Myocyte (in vitro differentiated cells): Measurements from ENCODE around the gene KCNJ4. TPM values are rescaled to one million over a fixed set of nuclear protein-coding genes. Genes with fewer than 3 reads are reported as not detected.

Experiments
- DNase-seq: peaks from one replicate; pipeline ENCODE4 v3.0.0-alpha.2; 2012; ENCODE audit warnings: low read depth
- polyA plus RNA-seq: library from polyadenylated mRNA; unstranded; fragments of >200 nt; gene quantifications from one replicate; pipeline ENCODE4 v1.2.1, GENCODE V29; 2012; ENCODE audit warnings: missing spikeins
- total RNA-seq: library from RNA; depleted of rRNA; stranded (reverse); fragments of >200 nt; gene quantifications from 2 replicates; pipeline ENCODE4 v1.2.3, GENCODE V29; 2014

The KCNJ4 gene
- total RNA-seq = 0.05 TPM in 1 of 2 replicates, not detected in the other
- not detected for polyA plus RNA-seq

DNA sequence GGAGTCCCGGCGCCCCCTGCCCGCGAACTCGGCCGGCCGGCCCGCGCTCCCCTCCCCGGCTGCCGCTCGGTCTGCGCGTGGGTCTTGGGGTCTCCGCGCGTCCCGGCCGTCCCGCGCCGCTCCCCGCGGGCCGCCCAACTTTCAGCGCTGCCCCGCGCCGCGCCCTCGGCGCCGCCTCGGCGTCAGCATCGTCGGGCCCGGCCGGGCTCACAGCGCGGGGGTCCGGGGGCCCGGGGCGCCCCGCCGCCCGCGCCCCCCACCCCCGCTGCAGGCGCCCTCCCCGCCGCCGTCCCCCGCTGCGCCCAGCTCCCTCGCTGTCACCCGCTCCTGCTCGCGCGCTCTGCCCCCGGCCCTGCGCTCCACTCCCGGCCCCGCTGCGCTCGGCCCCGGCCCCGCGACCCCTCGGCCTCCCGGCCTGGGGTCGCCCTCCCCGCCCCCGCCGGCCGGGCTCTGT, at the start of gene KCNJ4:
Gene KCNJ4, minus strand, starts transcription at position 124 of the 454 bp plus-strand sequence. CDS start 27,067 bp downstream, outside the sequence.
- DNase-seq = no peak

DNA sequence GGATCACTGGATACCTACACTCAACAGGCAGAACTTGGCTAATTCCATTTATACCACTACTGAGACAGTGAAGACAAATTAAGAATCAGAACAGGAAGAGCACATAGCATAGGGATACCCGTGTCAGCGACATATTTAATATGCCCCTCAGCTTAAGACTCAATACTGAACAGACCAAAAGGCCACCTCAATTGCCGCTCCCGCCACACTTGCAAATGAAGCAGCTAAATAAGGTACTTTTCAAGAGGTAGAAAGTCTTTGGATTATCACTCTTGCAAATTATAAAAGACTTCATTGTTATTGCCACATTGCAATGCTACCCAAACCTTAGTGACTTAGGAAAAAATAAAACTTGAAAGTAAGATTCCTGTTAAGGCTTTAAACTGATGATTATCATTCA, 48.0 kb upstream of the KCNJ4 start:
- no peak for DNase-seq

DNA sequence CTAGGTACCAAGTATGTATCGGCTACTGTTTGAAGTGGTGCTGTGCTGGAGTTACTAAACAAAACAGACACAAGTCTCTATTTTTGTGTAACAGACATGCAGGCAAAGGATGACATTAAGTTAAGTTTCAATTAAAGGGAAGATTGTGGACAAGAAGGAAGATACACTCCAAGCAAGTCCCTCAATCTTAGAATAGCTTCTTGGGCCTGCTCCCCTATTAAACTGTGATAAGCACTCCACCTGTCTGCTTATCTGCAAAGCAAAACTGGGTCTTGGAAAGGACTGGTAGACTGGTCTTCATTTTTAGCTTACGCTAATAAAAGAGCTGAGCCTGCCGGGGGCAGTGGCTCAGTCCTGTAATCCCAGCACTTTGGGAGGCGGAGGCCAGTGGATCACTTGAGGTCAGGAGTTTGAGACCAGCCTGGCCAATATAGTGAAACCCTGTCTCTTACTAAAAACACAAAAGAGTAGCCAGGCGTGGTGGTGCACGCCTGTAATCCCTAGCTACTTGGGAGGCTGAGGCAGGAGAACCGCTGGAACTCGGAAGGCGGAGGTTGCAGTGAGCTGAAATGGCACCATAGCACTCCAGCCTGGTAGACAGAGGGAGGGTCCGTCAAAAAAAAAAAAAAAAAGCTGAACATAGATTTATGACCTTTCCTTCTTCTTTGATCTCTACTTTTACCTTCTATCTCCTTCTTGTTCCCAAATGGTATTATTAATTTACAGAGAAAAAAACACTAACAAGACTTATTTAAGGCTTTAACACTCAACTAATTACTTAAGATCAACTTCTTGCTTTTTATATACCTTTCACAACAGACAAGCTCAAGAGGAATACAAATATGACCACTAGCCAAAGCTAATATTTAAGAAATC, 47.0 kb upstream of the KCNJ4 start:
- no peak for DNase-seq

DNA sequence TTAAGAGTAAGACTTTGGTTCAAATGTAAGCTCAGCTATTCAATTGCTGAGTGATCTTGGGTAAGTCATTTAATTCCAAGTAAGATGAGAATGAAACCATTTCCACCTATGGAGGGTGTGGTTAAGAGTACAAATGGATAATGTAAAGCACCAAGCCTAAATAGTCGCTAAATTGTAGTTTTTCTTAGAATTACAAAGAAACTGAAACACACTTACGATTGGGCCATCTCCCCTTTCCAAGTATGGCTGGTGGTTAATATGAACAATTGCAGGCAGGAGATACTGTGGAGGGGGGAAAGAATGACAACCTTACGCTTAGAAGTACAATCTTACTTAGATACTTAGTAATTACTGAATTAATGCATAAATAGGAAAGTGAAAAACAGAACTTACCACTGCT, 42.9 kb upstream of the KCNJ4 start:
- DNase-seq = no peak

DNA sequence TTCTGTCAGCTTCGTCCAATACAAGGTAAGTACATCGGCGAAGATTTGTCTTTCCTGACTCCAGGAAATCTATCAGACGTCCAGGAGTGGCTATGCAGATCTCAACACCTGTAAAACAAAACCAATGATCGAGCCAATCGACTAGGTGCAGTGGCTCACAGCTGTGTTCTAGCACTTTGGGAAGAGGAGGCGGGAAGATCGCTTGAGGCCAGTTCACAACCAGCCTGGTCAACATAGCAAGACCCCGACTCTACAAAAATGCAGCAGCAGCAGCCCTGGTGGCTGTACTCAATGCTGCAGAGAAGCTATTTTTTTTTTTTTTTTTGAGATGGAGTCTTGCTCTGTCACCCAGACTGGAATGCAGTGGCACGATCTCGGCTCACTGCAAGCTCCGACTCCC, 39.9 kb upstream of the KCNJ4 start:
- DNase-seq = no peak

DNA sequence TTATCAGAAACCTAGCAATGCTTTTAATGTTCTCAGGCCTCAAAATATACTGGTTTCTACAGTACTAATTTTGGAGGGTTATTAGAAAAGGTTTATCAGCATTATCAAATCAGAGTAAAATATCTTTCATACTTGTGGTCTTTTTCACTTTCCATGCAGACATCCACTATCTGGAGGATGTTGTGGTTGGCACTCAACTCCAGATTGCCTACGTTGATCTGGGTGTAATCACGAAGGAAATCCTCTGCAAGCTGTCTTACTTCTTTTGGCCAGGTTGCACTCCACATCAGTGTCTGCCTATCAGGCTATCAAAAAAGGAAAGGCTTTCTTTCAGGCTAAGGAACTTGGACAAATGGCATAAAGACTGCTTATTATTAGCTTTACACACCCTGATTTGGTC, 39.5 kb upstream of the KCNJ4 start:
- no peak for DNase-seq

DNA sequence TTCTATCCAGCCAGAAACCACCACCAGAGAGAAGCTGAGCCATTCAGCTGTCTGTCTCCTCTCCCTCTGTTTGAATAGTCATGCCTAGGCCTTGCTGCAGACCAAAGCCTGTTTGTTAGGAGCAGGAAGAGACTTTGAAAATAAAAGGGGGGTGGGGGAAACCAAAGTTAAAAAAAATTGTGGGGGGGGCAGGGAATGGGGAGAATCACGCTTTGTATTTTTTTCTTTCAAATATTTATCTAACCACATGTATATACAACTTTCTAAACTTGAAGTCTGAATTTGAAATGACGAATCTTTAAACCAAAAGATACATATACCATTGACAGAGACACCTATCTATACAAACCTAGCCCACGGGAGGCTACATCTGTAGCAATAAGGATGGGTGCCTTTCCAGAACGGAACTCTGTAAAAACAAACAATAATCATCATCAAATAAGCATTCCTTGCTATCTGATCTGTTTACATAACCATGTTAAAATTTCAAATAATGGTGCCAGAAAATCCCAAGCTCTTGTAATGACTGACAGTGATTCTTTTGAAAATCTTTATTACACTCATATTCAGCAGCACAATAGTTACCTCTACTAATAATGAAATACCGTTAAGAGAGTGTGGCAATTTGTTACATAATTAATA, 36.8 kb upstream of the KCNJ4 start:
- DNase-seq = no peak

DNA sequence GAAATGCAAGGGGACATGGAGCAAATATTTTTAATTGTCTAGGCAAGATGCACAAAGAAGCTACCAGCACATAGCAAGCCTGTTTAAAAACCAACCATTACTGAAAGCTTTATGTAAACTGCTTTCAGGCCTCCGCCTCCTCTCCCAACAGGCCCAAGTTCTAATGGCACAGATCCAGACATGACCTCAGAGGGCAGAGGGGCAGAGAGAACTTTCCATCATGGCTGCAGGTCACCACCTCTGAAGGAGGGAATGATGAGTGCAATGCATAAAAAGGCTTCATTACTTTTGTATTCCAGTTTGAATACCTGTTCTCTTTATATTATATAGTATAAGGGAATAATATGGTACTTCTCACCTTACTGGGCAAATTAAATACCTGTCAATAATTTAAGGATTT, 35.9 kb upstream of the KCNJ4 start:
- DNase-seq = peak; percentile 53

DNA sequence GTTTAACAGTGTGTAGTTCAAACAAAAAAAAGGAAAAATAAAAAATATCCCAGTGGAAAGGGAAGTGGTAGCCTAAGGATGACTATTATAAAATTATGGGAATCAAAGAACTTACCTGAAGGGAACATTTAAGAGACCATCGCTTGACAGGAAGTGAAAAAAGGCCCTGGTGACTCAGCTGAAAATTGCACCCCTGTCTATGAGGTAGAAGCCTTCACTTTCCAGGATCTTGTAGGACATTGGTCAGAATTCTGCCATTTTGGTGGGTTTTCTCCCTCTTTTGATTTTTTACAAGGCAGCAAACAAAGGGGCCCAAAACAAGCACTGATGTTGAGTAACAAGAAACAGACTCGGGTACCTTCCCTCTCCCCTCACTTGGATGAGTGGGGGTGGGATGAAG, 35.5 kb upstream of the KCNJ4 start:
- no peak for DNase-seq

DNA sequence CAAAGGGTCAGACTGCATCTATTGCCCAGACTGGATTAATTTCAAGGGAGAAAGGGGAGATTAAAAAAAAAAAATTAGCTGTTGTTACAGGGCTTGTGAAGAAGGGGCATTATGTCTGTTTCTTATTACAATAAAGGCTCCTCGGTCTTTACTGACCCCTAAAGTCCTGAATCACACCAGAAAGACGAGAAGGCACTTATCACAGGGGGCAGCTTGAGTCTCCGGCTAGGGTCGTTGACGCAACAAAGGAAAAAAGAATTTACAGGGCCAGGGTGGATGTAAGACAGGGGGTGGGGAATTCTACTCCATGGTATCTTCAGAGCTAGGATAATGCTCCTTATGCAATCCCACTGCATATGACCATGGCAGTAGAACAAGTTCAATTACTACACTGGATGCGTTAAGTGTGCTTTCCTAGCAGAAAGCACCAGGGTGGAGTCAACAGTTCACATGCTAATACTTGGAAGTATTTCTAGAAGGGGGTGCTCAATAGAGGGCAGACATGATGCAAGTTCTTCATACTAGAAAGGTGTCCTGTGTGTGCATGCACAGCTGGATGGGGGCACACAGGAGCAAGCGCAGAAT, 34.7 kb upstream of the KCNJ4 start:
- no peak for DNase-seq

DNA sequence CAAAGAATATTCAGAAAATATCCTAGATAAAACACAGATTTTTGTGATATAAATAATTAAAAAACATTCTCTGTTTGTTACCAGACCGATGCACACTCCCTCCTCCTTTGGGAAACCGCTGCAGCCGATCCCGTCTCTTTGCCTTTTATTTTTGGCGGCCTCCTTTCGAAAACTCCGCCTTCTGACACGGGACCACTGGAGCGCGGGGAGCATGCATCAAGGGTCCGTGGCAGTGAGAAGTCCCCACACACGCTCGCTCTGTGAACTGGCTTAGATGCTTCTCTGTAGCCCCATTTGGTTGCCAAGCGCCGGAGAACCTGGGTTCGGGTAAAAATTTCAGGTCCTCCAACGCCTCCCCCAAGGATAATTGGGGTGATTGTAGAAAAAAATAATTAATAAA, 34.1 kb upstream of the KCNJ4 start:
- DNase-seq = no peak

DNA sequence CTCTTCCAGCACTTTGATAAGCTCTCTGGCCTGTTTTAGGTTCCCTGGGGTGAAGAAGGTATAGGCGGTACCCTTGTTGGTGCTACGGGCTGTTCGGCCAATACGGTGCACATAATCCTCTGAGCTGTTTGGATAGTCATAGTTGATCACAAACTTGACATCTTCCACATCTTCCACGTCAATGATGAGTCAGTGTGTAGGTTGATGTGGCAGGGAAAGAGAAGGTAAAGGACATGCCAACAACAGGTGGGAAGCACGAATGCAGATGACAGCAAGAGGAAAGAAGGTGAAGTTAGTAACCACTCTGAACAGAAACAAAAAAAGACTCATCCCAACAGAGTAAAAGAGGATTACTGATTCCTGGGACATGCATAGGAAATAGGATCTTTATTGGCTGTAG, 32.9 kb upstream of the KCNJ4 start:
- DNase-seq = no peak

DNA sequence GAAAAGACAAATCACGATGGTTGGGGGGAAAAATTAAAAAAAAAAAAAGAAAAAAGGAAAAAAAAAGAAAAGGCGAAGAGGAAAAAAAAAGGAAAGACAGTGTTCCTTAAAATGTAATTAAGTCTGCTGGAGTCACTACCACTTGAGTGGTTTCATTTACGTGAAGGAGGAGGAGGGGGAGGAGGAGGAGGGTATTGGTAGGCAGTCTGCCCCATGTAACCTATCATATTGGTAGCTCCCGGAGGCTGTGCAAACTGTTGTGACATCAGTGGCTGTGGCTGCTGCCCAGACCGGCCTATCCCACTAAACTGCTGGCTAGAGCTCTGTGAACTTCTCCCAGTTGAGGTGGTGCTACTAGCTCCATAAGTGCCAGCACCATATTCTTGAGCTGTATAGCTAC, 30.8 kb upstream of the KCNJ4 start:
- no peak for DNase-seq

DNA sequence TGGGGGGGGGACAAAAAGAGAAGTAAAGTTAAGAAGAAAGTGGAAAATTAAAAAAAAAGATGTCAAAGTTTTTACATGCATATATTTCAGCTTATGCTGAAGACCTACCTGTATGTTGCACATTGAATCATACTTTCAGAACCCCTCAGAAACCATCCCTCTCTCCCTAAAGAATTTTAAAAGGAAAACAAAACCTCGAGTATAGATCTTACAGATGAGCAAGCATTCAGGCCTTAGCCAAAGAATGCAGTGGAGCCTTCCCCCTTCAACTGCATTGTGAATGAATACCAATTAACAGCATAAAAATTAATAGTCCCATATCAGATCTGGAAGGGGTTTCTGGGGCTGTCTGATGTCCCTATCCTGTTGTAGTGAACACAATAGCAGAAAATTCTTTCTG, 29.2 kb upstream of the KCNJ4 start:
- no peak for DNase-seq

DNA sequence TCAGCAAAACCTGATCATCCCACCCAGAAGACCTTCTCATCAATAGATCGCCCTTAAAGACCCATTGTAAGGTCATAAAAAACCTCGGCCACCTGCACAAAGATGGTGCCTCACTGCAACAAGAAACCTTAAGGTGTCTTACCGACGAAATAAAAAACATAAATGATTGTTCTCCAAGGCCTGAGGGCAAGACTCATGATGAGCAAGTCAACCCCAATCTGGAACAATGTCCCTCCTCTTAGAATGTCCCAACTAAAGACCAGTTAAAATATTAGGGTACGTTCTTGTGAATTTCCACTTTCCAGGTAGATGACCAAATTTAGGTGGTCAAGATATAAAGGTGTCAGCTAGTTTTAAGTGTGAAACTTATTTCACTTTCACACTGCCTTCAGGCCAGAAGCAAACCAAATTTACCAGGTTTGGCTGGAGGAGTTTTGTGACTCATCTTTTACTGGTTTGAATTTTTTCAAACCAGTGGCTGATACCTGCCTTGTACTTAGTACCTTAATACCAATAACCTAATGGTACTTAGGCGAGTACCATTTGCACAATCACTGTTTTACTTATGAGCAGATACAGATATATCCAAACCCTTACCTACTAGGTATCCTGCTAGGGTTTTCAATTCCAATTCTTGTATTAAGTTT, 27.8 kb upstream of the KCNJ4 start:
- no peak for DNase-seq

DNA sequence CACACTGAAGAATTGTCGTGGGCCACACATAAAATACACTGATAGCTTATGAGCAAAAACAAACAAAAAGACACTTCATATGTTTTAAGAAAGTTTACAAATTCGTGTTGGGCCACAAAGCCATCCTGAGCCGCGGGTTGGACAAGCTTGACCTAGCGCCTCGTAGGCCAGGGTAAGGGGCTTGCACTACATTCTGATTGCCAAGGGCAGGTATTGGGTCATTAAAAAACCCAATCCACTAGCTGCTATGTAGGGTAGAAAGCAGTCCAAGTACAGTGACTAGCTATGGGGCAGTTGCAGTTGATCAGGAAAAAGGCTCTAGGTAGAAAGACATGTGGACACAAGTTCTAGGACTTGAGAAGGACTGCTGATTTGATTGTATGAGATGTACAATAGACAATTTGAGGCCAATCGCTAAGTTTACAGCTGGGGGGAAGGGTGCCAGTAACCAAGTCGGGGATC, 26.9 kb upstream of the KCNJ4 start:
- DNase-seq = no peak

DNA sequence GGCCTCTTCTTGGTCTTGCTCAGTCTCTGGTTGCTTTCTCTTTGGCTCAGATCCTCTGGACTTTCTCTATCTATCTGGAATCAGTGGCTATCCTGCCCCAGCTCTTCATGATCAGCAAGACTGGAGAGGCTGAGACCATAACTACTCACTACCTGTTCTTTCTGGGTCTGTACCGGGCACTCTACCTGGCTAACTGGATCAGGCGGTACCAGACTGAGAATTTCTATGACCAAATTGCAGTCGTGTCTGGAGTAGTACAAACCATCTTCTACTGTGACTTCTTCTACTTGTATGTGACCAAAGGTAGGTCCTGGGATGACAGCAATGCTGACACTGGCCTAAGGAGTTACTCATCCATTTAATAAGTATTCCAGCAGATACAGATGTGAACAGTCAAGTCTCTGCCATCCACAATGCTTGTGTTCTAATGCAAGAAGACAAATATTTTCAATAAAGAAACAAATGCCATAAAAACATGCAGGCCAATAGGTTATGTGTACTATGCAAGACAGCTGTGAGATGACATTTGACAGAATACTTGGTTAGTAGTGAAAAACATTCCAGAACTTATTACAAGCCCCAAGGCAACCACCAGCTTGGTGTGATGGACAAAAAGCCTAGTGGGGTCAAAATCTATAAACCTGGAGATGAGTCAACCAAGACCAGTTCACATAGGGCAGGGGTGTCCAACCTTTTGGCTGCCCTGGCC, 26.3 kb upstream of the KCNJ4 start:
- DNase-seq = no peak

DNA sequence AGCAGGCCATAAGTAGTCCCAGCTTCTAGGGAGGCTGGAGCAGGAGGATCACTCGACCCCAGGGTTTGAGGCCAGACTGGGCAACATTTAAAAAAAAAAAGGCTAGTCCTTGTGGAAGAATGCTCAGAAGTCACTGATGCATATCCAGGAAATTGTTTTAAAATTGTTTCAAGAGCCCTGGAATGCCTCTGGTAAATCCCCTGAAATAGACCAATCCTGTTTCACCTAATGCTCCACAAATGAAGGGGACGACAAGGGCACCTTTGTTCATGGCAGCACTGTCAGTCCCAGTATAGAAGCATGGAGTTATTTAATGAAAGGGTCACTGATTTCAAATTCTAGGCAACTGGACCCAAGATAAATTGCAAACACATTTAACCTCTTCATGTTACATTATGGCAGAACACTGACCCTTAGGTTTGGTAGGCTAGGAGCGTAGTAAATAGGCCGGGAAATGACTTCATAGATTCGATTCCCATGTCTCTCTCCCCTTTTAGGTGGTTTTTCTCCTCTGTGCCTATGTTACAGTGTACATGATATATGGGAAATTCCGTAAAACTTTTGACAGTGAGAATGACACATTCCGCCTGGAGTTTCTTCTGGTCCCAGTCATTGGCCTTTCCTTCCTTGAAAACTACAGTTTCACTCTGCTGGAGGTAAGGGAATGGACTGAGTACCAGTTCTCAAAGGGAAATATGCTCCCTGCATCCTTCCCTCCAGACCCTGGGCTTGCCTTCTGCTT, 24.3 kb upstream of the KCNJ4 start:
- no peak for DNase-seq

DNA sequence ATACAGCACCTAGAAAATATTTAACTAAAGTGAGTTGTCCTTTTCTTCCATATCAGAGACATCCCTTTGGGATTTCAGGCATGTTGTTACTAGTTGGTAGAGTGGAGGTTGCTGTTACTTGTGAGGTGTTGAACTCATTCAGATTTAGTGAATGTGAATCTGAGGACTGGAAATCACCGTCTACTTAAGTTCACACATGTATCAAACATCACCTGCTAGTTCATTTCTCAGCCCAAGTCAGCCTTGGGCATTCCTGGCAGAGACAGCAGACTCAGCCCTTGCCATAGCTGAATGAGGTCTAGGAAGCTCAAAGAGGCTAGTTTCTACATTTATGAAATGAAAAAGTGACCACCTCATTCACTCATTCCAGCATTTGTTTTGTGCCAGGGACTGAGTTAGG, 22.6 kb upstream of the KCNJ4 start:
- no peak for DNase-seq

DNA sequence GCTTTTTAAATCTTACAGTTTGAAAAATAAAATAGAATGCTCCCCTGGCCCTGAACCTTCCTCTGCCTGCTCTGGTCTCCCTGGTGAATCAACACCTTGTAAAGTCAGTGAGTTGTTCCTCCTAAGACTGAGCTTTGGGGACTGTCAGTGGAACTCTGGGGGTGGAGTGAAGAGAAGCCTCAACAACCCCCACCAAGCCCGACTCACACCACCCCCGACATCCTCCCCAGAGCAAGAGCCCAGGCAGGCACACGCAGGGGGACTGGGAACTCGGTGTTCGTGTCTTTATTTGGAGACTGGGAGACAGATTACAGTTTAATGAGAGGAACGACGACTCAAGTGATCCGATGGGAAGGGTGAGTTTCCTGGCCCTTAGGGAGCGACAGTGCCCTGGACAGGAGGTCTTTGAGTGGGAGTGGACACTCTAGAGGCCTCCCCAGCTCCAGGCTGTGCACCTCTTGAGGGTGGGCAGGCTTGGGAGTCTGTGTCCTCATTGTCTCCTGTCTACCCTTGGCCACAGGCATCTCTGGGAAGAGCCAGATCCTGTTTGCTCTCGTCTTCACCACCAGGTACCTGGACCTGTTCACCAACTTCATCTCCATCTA, 19.1 kb upstream of the KCNJ4 start:
- DNase-seq = no peak
